GM06990 (cell line): ENCODE data around the gene ITGA3.

ENCODE experiments used
- DNase-seq: peaks from one replicate; pipeline ENCODE4 v3.0.0-alpha.2; 2011; ENCODE audit not compliant: insufficient read length; ENCODE audit errors: extremely low read depth
- H3K27me3 ChIP-seq: replicated peaks from 2 replicates; pipeline ENCODE4 v1.6.0; 2011; ENCODE audit warnings: low read length; ENCODE audit not compliant: control insufficient read depth, insufficient read depth
- H3K36me3 ChIP-seq: 2 replicates; pipeline ENCODE4 v1.5.1; 2011; ENCODE audit warnings: low read length; ENCODE audit not compliant: control insufficient read depth, insufficient read depth
- H3K4me3 ChIP-seq: replicated peaks from 2 replicates; pipeline ENCODE4 v1.5.1; 2011; ENCODE audit warnings: low read depth, mild to moderate bottlenecking, control low read depth, low read length
- CTCF ChIP-seq: IDR thresholded peaks from 2 replicates; pipeline ENCODE4 v1.5.1; 2011; ENCODE audit warnings: low read length, control low read depth, mild to moderate bottlenecking, inconsistent platforms; ENCODE audit not compliant: insufficient read depth, poor library complexity, severe bottlenecking

Gene ITGA3

GRCh38 chr17:50100921-50101345 is 45.0 kb downstream of the ITGA3 start:
- TF ChIP-seq CTCF = no peak
- no peaks in the 10 kb centered on the region for H3K27me3 ChIP-seq
- no peak for DNase-seq
- no peaks in the 10 kb centered on the region; the same call in none of the 2 replicates for H3K36me3 ChIP-seq
- no peak overlapping the region for H3K4me3 ChIP-seq

DNA sequence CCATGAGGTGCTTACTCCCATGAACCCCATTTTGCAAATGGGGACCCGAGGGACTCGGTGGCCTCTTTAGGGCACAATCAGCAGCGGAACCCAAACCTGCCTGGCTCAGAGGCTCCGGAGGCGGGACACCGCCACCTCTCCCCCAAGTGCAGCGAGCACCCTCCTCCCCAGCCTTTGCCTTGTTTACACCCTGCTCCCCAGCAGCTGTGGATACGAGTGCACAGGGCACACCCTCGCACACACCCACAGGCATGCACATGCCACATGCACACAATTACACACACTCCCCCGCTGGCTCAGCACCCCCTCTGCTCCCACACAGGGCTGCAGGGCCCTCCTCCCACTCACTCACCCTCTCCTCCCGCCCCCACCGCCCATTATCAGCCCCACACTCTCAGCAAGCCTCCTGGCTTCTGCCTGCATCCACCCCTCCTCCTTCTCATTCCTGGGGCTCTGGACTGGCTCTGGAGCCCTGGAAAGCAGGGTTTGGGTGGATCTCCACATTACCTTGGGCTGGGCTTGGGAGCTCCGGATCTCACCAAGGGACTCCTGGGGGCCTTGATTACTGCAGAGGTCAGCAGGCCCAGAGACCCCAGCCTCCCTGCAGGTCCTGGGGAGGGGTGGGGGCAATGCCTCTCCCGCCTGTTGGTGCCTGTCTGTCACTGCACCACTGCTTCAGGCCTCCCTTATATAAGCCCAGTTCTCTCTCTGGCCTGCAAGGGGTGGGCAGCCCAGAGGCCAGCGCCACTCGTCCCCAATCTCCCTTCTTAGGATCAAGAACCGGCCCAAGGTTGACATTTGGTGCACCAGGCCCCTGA is 45.6 kb downstream of the ITGA3 start:
- TF ChIP-seq CTCF = no peak
- Histone ChIP-seq H3K4me3 (no peak overlapping the region), H3K27me3 (no peaks in the 10 kb centered on the region), H3K36me3 (no peaks in the 10 kb centered on the region; the same call in none of the 2 replicates)
- no peak for DNase-seq

- H3K36me3 ChIP-seq = no peaks in the 10 kb centered on the region; the same call in none of the 2 replicates
- H3K4me3 ChIP-seq = no peak overlapping the region
- DNase-seq = no peak
- TF ChIP-seq CTCF = no peak
- no peaks in the 10 kb centered on the region for H3K27me3 ChIP-seq
Measured at GRCh38 chr17:50102164-50102991, 46.5 kb downstream of the ITGA3 start.

GRCh38 chr17:50103252-50103651 is 47.3 kb downstream of the ITGA3 start:
- DNase-seq = no peak
- Histone ChIP-seq H3K4me3 (no peak overlapping the region), H3K36me3 (no peaks in the 10 kb centered on the region; the same call in none of the 2 replicates), H3K27me3 (no peaks in the 10 kb centered on the region)
- TF ChIP-seq CTCF = no peak

- TF ChIP-seq CTCF = no peak
- Histone ChIP-seq H3K36me3 (no peaks in the 10 kb centered on the region; the same call in none of the 2 replicates), H3K4me3 (no peak overlapping the region), H3K27me3 (no peaks in the 10 kb centered on the region)
- DNase-seq = no peak
Measured at GRCh38 chr17:50103941-50104340, 48.0 kb downstream of the ITGA3 start.
